Measurements from ENCODE around the gene GJA3. TPM values are rescaled to one million over a fixed set of nuclear protein-coding genes. Genes with fewer than 3 reads are reported as not detected.
"Not testable (repeated sequence)": the region's sequence is repeated elsewhere in the genome, so short reads cannot be mapped to it uniquely, and the experiment has no call there.

The GJA3 gene
- total RNA-seq, 1 donor: under 0.01 TPM

DNA sequence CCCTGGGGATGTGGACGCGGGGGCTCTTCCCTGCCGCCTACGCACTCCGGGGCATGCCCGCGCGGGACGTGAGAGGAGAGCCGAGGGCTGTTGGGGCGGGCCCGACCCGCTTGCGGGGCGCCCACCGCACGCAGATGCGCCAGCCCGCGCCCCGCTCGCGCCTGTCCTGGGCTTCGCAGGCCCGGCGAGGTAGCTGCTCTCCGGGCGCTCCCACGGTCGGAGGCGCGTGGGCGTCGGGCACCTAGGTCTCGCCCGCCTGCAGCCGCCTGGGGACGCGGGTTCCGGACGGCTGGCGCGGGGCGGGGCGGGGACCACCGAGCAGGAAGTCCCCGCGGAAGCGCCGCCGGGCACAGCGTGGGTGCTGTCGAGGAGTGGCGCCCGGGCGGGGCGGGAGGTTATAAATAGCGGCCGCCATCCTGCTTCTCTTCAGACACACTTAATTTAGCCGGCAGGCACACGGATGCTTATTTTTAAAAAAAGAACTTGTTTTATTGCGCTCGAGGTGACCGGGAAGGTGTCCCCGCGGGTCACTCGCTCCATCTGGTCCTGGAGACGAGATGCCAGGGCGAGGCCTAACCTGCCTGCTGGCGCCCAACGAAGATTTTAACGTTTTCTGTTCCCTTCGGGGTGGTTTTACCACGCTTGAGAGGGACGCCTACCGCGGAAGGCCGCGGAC is 561 bp upstream of the GJA3 start:
- Histone ChIP-seq H3K27me3 (ENCODE audit: insufficient read depth, low read length) (peaks cover 69% of the 10 kb centered on the region), H3K27ac (ENCODE audit: low read depth, low read length) (no peak overlapping the region), H3K36me3 (ENCODE audit: insufficient read depth, low read length) (no peaks in the 10 kb centered on the region), H3K9me3 (ENCODE audit: low read depth, low read length) (no peaks in the 10 kb centered on the region), H2AFZ (ENCODE audit: low read length) (no peak overlapping the region), H4K20me1 (ENCODE audit: insufficient read depth, low read length) (no peaks in the 10 kb centered on the region), H3K4me3 (ENCODE audit: insufficient read depth, low read length) (peak overlapping the region; percentile 60), H3K4me1 (ENCODE audit: insufficient read depth, low read length) (peaks cover 9% of the 10 kb centered on the region), H3K79me2 (ENCODE audit: insufficient read depth, low read length) (no peaks in the 10 kb centered on the region), H3K4me2 (ENCODE audit: insufficient read depth, low read length) (peak overlapping the region; percentile 76)
- TF ChIP-seq CTCF (IDR thresholded peaks at IDR 0.05; ENCODE audit: extremely low read depth, low read depth, low read length): no peak
- no peak for DNase-seq (ENCODE audit: insufficient read length, low spot score, missing footprints)

- no peaks in the 10 kb centered on the region for H4K20me1 ChIP-seq (ENCODE audit: insufficient read depth, low read length)
- H3K4me3 ChIP-seq (ENCODE audit: insufficient read depth, low read length): peak overlapping the region; percentile 60
- peak overlapping the region; percentile 76 for H3K4me2 ChIP-seq (ENCODE audit: insufficient read depth, low read length)
- TF ChIP-seq CTCF (IDR thresholded peaks at IDR 0.05; ENCODE audit: extremely low read depth, low read depth, low read length): no peak
- H3K36me3 ChIP-seq (ENCODE audit: insufficient read depth, low read length): no peaks in the 10 kb centered on the region
- H3K27ac ChIP-seq (ENCODE audit: low read depth, low read length): no peak overlapping the region
- H3K79me2 ChIP-seq (ENCODE audit: insufficient read depth, low read length): no peaks in the 10 kb centered on the region
- peak overlapping the region; percentile 68 for H2AFZ ChIP-seq (ENCODE audit: low read length)
- no peak for DNase-seq (ENCODE audit: insufficient read length, low spot score, missing footprints)
- H3K9me3 ChIP-seq (ENCODE audit: low read depth, low read length): no peaks in the 10 kb centered on the region
- H3K27me3 ChIP-seq (ENCODE audit: insufficient read depth, low read length): peaks cover 68% of the 10 kb centered on the region
- peaks cover 9% of the 10 kb centered on the region for H3K4me1 ChIP-seq (ENCODE audit: insufficient read depth, low read length)
Measured at GRCh38 chr13:20159646-20160305, 1.1 kb downstream of the GJA3 start.

GRCh38 chr13:20157151-20157796 is 3.6 kb downstream of the GJA3 start:
- Histone ChIP-seq H3K4me3 (ENCODE audit: insufficient read depth, low read length) (no peak overlapping the region), H3K79me2 (ENCODE audit: insufficient read depth, low read length) (no peaks in the 10 kb centered on the region)
- TF ChIP-seq CTCF (IDR thresholded peaks at IDR 0.05; ENCODE audit: extremely low read depth, low read depth, low read length): no peak

DNA sequence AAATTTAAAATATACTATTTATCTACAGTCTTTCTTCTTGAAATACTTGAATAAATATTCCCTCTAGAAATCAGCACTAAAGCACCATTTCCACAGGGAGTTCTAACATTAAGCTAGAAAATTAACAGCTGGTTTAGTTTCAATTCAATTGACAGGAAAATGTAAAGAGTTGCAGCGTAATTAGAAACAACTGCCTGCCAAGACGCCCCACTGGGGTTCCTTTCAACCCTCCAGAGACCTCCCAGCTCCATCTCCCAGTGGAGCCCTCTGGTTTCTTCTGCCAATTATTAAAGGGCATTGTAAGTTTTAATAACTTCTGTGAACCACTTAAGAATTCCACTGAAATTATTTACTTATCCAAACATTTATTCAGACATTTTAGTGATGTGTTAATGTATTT is 4.2 kb downstream of the GJA3 start:
- H2AFZ ChIP-seq (ENCODE audit: low read length): no peak overlapping the region
- H3K36me3 ChIP-seq (ENCODE audit: insufficient read depth, low read length): no peaks in the 10 kb centered on the region
- no peak overlapping the region for H3K27ac ChIP-seq (ENCODE audit: low read depth, low read length)
- H4K20me1 ChIP-seq (ENCODE audit: insufficient read depth, low read length): no peaks in the 10 kb centered on the region
- DNase-seq (ENCODE audit: insufficient read length, low spot score, missing footprints): no peak
- H3K79me2 ChIP-seq (ENCODE audit: insufficient read depth, low read length): no peaks in the 10 kb centered on the region
- no peaks in the 10 kb centered on the region for H3K9me3 ChIP-seq (ENCODE audit: low read depth, low read length)
- no peak overlapping the region for H3K4me3 ChIP-seq (ENCODE audit: insufficient read depth, low read length)
- no peak for TF ChIP-seq CTCF (IDR thresholded peaks at IDR 0.05; ENCODE audit: extremely low read depth, low read depth, low read length)
- peaks cover 9% of the 10 kb centered on the region for H3K4me1 ChIP-seq (ENCODE audit: insufficient read depth, low read length)
- peaks cover 73% of the 10 kb centered on the region for H3K27me3 ChIP-seq (ENCODE audit: insufficient read depth, low read length)
- no peak overlapping the region for H3K4me2 ChIP-seq (ENCODE audit: insufficient read depth, low read length)

More at GRCh38 chr13:20157151-20157796, 3.6 kb downstream of the GJA3 start:
- no peaks in the 10 kb centered on the region for H4K20me1 ChIP-seq (ENCODE audit: insufficient read depth, low read length)
- no peak overlapping the region for H3K27ac ChIP-seq (ENCODE audit: low read depth, low read length)
- H3K9me3 ChIP-seq (ENCODE audit: low read depth, low read length): no peaks in the 10 kb centered on the region
- H3K4me2 ChIP-seq (ENCODE audit: insufficient read depth, low read length): no peak overlapping the region
- peaks cover 9% of the 10 kb centered on the region for H3K4me1 ChIP-seq (ENCODE audit: insufficient read depth, low read length)
- no peaks in the 10 kb centered on the region for H3K36me3 ChIP-seq (ENCODE audit: insufficient read depth, low read length)
- peaks cover 78% of the 10 kb centered on the region for H3K27me3 ChIP-seq (ENCODE audit: insufficient read depth, low read length)
- H2AFZ ChIP-seq (ENCODE audit: low read length): no peak overlapping the region
- no peak for DNase-seq (ENCODE audit: insufficient read length, low spot score, missing footprints)

GRCh38 chr13:20153290-20153689 is 7.6 kb downstream of the GJA3 start:
- not testable (repeated sequence) for H3K4me3 ChIP-seq (ENCODE audit: insufficient read depth, low read length); H3K79me2 ChIP-seq (ENCODE audit: insufficient read depth, low read length); H2AFZ ChIP-seq (ENCODE audit: low read length); H4K20me1 ChIP-seq (ENCODE audit: insufficient read depth, low read length); DNase-seq (ENCODE audit: insufficient read length, low spot score, missing footprints); H3K9me3 ChIP-seq (ENCODE audit: low read depth, low read length); H3K36me3 ChIP-seq (ENCODE audit: insufficient read depth, low read length); H3K27ac ChIP-seq (ENCODE audit: low read depth, low read length); H3K4me1 ChIP-seq (ENCODE audit: insufficient read depth, low read length); H3K4me2 ChIP-seq (ENCODE audit: insufficient read depth, low read length)
- H3K27me3 ChIP-seq (ENCODE audit: insufficient read depth, low read length): peaks cover 55% of the 10 kb centered on the region
